A549 (cell line): ENCODE results near the gene DNAJC28.

Source experiments
- CTCF ChIP-seq: fragments of >200 bp; sonication (Bioruptor Twin); formaldehyde crosslinking; IDR thresholded peaks from 3 replicates; pipeline ENCODE4 v1.5.1; 2016
- MAX ChIP-seq: IDR thresholded peaks from 2 replicates; pipeline ENCODE4 v1.6.1; 2012

DNA sequence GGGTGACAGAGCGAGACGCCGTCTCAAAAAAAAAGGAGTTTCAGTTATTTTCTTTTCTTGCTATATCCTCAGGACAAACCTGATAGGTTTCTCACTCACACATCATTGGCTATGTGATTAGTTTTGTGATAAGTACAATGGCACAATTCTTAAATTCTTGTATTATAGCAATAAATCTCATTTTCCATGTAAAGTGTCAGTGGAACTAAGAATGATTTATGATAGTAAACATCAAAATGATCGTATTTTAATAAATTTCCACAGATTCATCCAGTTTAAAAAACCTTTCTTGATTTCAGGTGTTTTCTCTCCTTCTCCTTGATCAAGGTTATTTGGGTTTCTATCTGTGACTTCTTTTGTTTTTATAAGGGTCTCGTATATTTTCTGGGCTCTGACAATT is 3.5 kb downstream of the DNAJC28 start:
- TF ChIP-seq CTCF = no peak
- TF ChIP-seq MAX = no peak
